Esophagus squamous epithelium (tissue), 5 donors: ENCODE data around the gene CNTNAP2. TPM values are rescaled to one million over a fixed set of nuclear protein-coding genes. Genes with fewer than 3 reads are reported as not detected.

Source experiments
- DNase-seq: peaks from one replicate; lab custom pipeline; 2025; lab: John Stamatoyannopoulos, UW
- H3K27ac ChIP-seq, 4 donors: fragments of 200-600 bp; sonication (generic); one replicate each; pipeline ENCODE4 v1.5.1; 2016 to 2019; ENCODE audit warnings: mild to moderate bottlenecking in 1 of 4
- H3K27me3 ChIP-seq, 4 donors: fragments of 200-600 bp; sonication (generic); 1 replicate in 3 of 4; 2 replicates in 1 of 4; pipeline versions ENCODE4 v1.5.1 to v1.6.0; 2017 to 2021; ENCODE audit warnings: antibody characterized with exemption in 1 of 4
- H3K36me3 ChIP-seq, 3 donors: fragments of 200-600 bp; sonication (generic); one replicate each; pipeline ENCODE4 v1.5.1; 2016 to 2019
- H3K4me1 ChIP-seq, 3 donors: fragments of 200-600 bp; sonication (generic); one replicate each; pipeline ENCODE4 v1.5.1; 2017 to 2019
- H3K4me3 ChIP-seq, 4 donors: fragments of 200-600 bp; sonication (generic); 1 replicate in 3 of 4; 2 replicates in 1 of 4; pipeline ENCODE4 v1.5.1; 2016 to 2019; ENCODE audit warnings: mild to moderate bottlenecking in 2 of 4, moderate library complexity in 1 of 4
- H3K9me3 ChIP-seq, 3 donors: fragments of 200-600 bp; sonication (generic); one replicate each; pipeline ENCODE4 v1.5.1; 2016 to 2019
- POLR2A ChIP-seq, 4 donors: fragments of 450-650 bp; IDR thresholded peaks; one replicate each; pipeline ENCODE4 v1.6.1; 2017; ENCODE audit warnings: antibody characterized with exemption in 4 of 4, mild to moderate bottlenecking in 4 of 4, moderate library complexity in 3 of 4
- WGBS, 2 donors: methylation state at CpG; one replicate each; pipeline ENCODE4 v1.1.5; 2018; 5-methylcytosine and 5-hydroxymethylcytosine counted together
- intact Hi-C: fragments of 100-400 bp; cut with DNase I; formaldehyde crosslinking; loops from one replicate; pipeline ENCODE4 v1.15.0; 2022
- total RNA-seq, 4 donors: library from RNA; depleted of rRNA; stranded (reverse); fragments of >200 nt; gene quantifications; one replicate each; pipeline ENCODE4 v1.1.0, GENCODE V29; 2016
- TF ChIP-seq, protein P1 (sequence below), 6 experiments: fragments of 450-650 bp in 4 of 6; fragments of 200-600 bp in 2 of 6; sonication (generic) in 2 of 6; IDR thresholded peaks; one replicate each; pipeline ENCODE4 v1.5.1; 2016 to 2019; ENCODE audit warnings: antibody characterized with exemption in 6 of 6, mild to moderate bottlenecking in 4 of 6, moderate library complexity in 4 of 6
- donor health status: DM: yes; HTN: yes; CAD: no.

The CNTNAP2 gene
- total RNA-seq, 4 donors from 2014 or later: 0.95 to 2.3 (median 1.2) TPM

DNA sequence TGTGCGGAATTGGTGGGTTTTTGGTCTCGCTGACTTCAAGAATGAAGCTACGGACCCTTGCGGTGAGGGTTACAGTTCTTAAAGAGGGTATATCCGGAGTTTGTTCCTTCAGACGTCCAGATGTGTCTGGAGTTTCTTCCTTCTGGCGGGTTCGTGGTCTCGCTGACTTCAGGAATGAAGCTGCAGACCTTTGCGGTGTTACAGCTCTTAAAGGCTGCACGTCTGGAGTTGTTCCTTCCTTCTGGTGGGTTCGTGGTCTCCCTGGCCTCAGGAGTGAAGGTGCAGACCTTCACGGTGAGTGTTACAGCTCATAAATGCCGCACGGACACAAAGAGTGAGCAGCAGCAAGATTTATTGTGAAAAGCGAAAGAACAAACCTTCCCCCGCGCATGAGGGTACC lies 670.7 kb downstream of the CNTNAP2 start:
- TF ChIP-seq POLR2A (IDR thresholded peaks at IDR 0.05): no peak
- TF ChIP-seq, protein P1, sequence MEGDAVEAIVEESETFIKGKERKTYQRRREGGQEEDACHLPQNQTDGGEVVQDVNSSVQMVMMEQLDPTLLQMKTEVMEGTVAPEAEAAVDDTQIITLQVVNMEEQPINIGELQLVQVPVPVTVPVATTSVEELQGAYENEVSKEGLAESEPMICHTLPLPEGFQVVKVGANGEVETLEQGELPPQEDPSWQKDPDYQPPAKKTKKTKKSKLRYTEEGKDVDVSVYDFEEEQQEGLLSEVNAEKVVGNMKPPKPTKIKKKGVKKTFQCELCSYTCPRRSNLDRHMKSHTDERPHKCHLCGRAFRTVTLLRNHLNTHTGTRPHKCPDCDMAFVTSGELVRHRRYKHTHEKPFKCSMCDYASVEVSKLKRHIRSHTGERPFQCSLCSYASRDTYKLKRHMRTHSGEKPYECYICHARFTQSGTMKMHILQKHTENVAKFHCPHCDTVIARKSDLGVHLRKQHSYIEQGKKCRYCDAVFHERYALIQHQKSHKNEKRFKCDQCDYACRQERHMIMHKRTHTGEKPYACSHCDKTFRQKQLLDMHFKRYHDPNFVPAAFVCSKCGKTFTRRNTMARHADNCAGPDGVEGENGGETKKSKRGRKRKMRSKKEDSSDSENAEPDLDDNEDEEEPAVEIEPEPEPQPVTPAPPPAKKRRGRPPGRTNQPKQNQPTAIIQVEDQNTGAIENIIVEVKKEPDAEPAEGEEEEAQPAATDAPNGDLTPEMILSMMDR (IDR thresholded peaks at IDR 0.05): no peak
- no peaks in the 10 kb centered on the region for H3K27me3 ChIP-seq
- H3K36me3 ChIP-seq: no peaks in the 10 kb centered on the region
- 85 to 91% methylated on average over 14 to 15 of the region's 18 CpGs for WGBS, 2 donors
- H3K4me1 ChIP-seq: no peaks in the 10 kb centered on the region
- intact Hi-C loops: no loop called here
- no peak overlapping the region for H3K4me3 ChIP-seq
- H3K9me3 ChIP-seq: peaks cover 0 to 12% (median 5%) of the 10 kb centered on the region in 3 donors
- no peak overlapping the region for H3K27ac ChIP-seq
- DNase-seq: no peak

DNA sequence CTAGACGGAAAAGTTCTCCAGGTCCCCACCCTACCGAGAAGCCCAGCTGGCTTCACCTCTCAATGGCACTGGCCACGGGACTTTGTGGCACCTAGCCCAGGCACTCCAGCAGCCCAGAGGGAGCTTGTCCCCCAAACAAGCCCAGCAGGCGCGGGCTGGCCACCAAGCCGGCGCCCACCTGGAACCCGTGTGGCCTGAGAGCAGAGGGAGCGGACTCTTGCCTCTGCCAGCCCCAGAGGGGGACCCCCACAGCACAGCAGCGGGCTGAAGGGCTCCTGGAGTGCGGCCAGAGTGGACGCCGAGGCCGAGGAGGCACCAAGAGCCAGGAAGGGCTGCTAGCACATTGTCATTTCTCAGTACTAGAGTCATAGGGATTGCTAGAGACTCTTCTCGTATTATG lies 671.4 kb downstream of the CNTNAP2 start:
- no peak for DNase-seq
- Histone ChIP-seq H3K27ac (no peak overlapping the region), H3K4me3 (no peak overlapping the region), H3K27me3 (no peaks in the 10 kb centered on the region), H3K4me1 (no peaks in the 10 kb centered on the region), H3K36me3 (no peaks in the 10 kb centered on the region), H3K9me3 (peaks cover 0 to 12% (median 5%) of the 10 kb centered on the region in 3 donors)
- intact Hi-C loops: no loop called here
- 69 to 89% methylated on average over 3 to 5 of the region's 15 CpGs for WGBS, 2 donors
- no peak for TF ChIP-seq POLR2A (IDR thresholded peaks at IDR 0.05)
- TF ChIP-seq, protein P1 (IDR thresholded peaks at IDR 0.05): no peak

DNA sequence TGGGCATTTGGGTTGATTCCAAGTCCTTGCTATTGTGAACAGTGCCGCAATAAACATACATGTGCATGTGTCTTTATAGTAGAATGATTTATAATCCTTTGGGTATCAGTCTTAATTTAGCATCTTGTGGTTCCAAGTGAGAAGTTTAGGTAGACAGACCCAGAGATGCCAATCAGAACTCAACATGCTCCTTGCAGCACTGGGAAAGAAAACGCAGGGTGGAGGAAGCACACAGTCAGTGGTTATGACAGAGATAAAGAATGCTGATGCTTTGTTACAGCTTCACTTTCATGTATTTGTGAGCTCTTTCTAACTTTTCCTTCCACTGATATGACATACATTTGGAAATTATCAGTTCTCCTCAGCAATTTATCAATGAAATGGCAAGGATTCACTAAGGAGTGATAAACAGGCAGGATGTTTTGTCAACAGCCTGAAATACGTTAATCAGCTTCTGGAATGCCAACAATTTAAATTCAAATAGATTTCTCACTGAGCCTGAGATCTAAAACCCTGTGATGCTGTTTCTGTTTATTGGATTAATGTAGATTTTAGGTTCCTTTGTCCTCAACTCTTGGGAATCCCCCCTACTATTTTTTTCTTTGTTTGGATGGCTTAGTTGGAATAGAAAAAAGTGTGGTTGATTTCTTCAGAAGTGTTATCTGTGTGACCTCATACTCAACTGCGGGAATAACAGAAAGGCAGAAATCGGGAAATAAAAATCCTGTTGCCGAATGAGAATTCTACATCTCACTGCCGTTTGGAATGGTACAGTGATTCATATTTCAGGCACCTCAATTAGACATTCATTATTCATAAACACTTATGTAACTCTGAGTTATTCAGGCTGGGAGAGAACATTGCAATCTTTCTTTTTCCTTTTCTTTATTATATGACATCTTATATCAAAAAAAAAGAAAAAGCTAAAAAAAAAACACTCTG lies 675.0 kb downstream of the CNTNAP2 start:
- H3K27me3 ChIP-seq: no peaks in the 10 kb centered on the region
- DNase-seq: no peak
- H3K4me1 ChIP-seq: no peaks in the 10 kb centered on the region
- no peak for TF ChIP-seq POLR2A (IDR thresholded peaks at IDR 0.05)
- TF ChIP-seq, protein P1 (IDR thresholded peaks at IDR 0.05): no peak
- intact Hi-C loops: no loop called here
- no peak overlapping the region for H3K27ac ChIP-seq
- H3K9me3 ChIP-seq: peaks cover 0 to 14% (median 6%) of the 10 kb centered on the region in 3 donors
- 35 to 50% methylated on average over 7 of the region's 7 CpGs for WGBS, 2 donors
- no peak overlapping the region for H3K4me3 ChIP-seq
- H3K36me3 ChIP-seq: no peaks in the 10 kb centered on the region

DNA sequence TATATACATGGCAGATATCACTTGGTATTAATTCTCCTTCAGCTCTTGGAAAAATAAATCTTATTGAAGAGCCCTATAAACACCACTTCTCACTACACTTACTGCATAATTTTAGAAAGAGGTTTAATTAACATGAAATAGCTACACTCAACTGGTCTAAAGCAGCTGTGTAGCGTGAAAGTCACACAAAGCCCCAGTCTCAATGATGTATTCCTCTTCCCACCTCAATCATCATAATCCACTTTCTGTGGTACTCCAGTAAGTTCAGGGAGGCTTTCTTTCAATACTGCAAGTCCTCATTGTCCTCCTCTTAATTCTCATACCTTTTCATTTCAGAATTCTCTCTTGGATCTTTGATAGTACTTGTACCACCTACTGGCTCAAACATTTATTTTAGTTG lies 688.0 kb downstream of the CNTNAP2 start:
- no peak overlapping the region for H3K27ac ChIP-seq
- H3K36me3 ChIP-seq: no peaks in the 10 kb centered on the region
- no peaks in the 10 kb centered on the region for H3K27me3 ChIP-seq
- intact Hi-C loops: no loop called here
- TF ChIP-seq, protein P1 (IDR thresholded peaks at IDR 0.05): no peak
- no peak for TF ChIP-seq POLR2A (IDR thresholded peaks at IDR 0.05)
- 69 to 83% methylated on average over 1 of the region's 1 CpG for WGBS, 2 donors
- DNase-seq: no peak
- no peaks in the 10 kb centered on the region for H3K4me1 ChIP-seq
- peaks cover 0 to 7% (median 4%) of the 10 kb centered on the region in 3 donors for H3K9me3 ChIP-seq
- no peak overlapping the region for H3K4me3 ChIP-seq

DNA sequence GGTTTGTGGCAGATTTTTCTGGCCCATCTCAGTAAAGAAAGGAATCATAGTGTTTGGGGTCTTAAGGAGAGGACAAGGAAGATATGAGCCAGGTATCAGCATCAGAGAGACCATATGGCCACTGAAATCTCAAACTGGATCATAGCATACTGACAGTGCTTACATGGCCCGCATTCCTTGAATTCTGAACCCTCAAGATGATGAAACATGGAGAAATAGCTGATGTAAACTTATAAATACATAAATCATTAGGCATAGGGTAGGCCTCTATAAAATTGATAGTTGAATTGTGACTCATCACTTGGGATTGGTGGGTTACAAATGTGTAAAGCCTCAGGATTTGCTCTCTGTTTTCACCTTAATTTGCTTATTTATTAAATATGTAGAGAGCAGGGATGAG lies 688.5 kb downstream of the CNTNAP2 start:
- H3K27ac ChIP-seq: no peak overlapping the region
- H3K36me3 ChIP-seq: no peaks in the 10 kb centered on the region
- no peak overlapping the region for H3K4me3 ChIP-seq
- intact Hi-C loops: no loop called here
- TF ChIP-seq POLR2A (IDR thresholded peaks at IDR 0.05): no peak
- TF ChIP-seq, protein P1 (IDR thresholded peaks at IDR 0.05): no peak
- no peaks in the 10 kb centered on the region for H3K4me1 ChIP-seq
- no peak for DNase-seq
- H3K27me3 ChIP-seq: no peaks in the 10 kb centered on the region
- WGBS, 2 donors: 50 to 62% methylated on average over 1 of the region's 1 CpG
- peaks cover 0 to 7% (median 4%) of the 10 kb centered on the region in 3 donors for H3K9me3 ChIP-seq
